Measurements from ENCODE around the gene WFDC11. TPM values are rescaled to one million over a fixed set of nuclear protein-coding genes. Genes with fewer than 3 reads are reported as not detected.

WFDC11 gene
- total RNA-seq, 1 donor, result not detected

- peak; percentile 15 for DNase-seq (ENCODE audit: insufficient read length, low spot score, missing footprints)
Observed at GRCh38 chr20:45636513-45636912, 33.5 kb downstream of the WFDC11 start.

GRCh38 chr20:45631184-45631583 is 38.9 kb downstream of the WFDC11 start, which contains the start of gene WFDC9:
TSS of gene WFDC9 (minus strand) at chr20:45631284. CDS start at chr20:45610181, 21,103 bp downstream.
- Histone ChIP-seq H3K79me2 (ENCODE audit: insufficient read depth, low read length) (no peaks in the 10 kb centered on the region), H4K20me1 (ENCODE audit: insufficient read depth, low read length) (no peaks in the 10 kb centered on the region), H3K27ac (ENCODE audit: low read depth, low read length) (no peak within 1 kb of the TSS), H3K4me3 (ENCODE audit: insufficient read depth, low read length) (no peak within 1 kb of the TSS), H3K9me3 (ENCODE audit: low read depth, low read length) (no peaks in the 10 kb centered on the region), H2AFZ (ENCODE audit: low read length) (no peak within 1 kb of the TSS), H3K27me3 (ENCODE audit: insufficient read depth, low read length) (peaks cover 3% of the 10 kb centered on the region), H3K36me3 (ENCODE audit: insufficient read depth, low read length) (no peaks in the 10 kb centered on the region), H3K4me1 (ENCODE audit: insufficient read depth, low read length) (no peaks in the 10 kb centered on the region), H3K4me2 (ENCODE audit: insufficient read depth, low read length) (no peak within 1 kb of the TSS)
- no peak for DNase-seq (ENCODE audit: insufficient read length, low spot score, missing footprints)
- TF ChIP-seq, protein P1, sequence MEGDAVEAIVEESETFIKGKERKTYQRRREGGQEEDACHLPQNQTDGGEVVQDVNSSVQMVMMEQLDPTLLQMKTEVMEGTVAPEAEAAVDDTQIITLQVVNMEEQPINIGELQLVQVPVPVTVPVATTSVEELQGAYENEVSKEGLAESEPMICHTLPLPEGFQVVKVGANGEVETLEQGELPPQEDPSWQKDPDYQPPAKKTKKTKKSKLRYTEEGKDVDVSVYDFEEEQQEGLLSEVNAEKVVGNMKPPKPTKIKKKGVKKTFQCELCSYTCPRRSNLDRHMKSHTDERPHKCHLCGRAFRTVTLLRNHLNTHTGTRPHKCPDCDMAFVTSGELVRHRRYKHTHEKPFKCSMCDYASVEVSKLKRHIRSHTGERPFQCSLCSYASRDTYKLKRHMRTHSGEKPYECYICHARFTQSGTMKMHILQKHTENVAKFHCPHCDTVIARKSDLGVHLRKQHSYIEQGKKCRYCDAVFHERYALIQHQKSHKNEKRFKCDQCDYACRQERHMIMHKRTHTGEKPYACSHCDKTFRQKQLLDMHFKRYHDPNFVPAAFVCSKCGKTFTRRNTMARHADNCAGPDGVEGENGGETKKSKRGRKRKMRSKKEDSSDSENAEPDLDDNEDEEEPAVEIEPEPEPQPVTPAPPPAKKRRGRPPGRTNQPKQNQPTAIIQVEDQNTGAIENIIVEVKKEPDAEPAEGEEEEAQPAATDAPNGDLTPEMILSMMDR (IDR thresholded peaks at IDR 0.05; ENCODE audit: extremely low read depth, low read depth, low read length), result no peak

More at GRCh38 chr20:45636513-45636912, 33.5 kb downstream of the WFDC11 start:
- TF ChIP-seq, protein P1 (IDR thresholded peaks at IDR 0.05; ENCODE audit: extremely low read depth, low read depth, low read length), result no peak
- Histone ChIP-seq H3K27ac (ENCODE audit: low read depth, low read length) (no peak overlapping the region), H3K4me1 (ENCODE audit: insufficient read depth, low read length) (no peaks in the 10 kb centered on the region), H3K4me2 (ENCODE audit: insufficient read depth, low read length) (no peak overlapping the region), H3K36me3 (ENCODE audit: insufficient read depth, low read length) (no peaks in the 10 kb centered on the region), H3K79me2 (ENCODE audit: insufficient read depth, low read length) (no peaks in the 10 kb centered on the region), H3K27me3 (ENCODE audit: insufficient read depth, low read length) (no peaks in the 10 kb centered on the region), H3K9me3 (ENCODE audit: low read depth, low read length) (no peaks in the 10 kb centered on the region), H3K4me3 (ENCODE audit: insufficient read depth, low read length) (no peak overlapping the region), H4K20me1 (ENCODE audit: insufficient read depth, low read length) (no peaks in the 10 kb centered on the region), H2AFZ (ENCODE audit: low read length) (no peak overlapping the region)

GRCh38 chr20:45630371-45630770 is 39.7 kb downstream of the WFDC11 start:
- Histone ChIP-seq H3K36me3 (ENCODE audit: insufficient read depth, low read length) (no peaks in the 10 kb centered on the region), H3K79me2 (ENCODE audit: insufficient read depth, low read length) (no peaks in the 10 kb centered on the region), H3K4me2 (ENCODE audit: insufficient read depth, low read length) (no peak overlapping the region), H3K9me3 (ENCODE audit: low read depth, low read length) (no peaks in the 10 kb centered on the region), H3K27ac (ENCODE audit: low read depth, low read length) (no peak overlapping the region), H3K27me3 (ENCODE audit: insufficient read depth, low read length) (peaks cover 3% of the 10 kb centered on the region), H4K20me1 (ENCODE audit: insufficient read depth, low read length) (no peaks in the 10 kb centered on the region), H3K4me3 (ENCODE audit: insufficient read depth, low read length) (no peak overlapping the region), H2AFZ (ENCODE audit: low read length) (no peak overlapping the region), H3K4me1 (ENCODE audit: insufficient read depth, low read length) (no peaks in the 10 kb centered on the region)
- DNase-seq (ENCODE audit: insufficient read length, low spot score, missing footprints), result no peak
- TF ChIP-seq, protein P1 (IDR thresholded peaks at IDR 0.05; ENCODE audit: extremely low read depth, low read depth, low read length), result no peak

- peak within 1 kb of the TSS; percentile 7 for H3K4me2 ChIP-seq (ENCODE audit: insufficient read depth, low read length)
- no peaks in the 10 kb centered on the region for H3K9me3 ChIP-seq (ENCODE audit: low read depth, low read length)
- TF ChIP-seq, protein P1 (IDR thresholded peaks at IDR 0.05; ENCODE audit: extremely low read depth, low read depth, low read length), result peak; percentile 79
- H4K20me1 ChIP-seq (ENCODE audit: insufficient read depth, low read length), result no peaks in the 10 kb centered on the region
- H3K4me1 ChIP-seq (ENCODE audit: insufficient read depth, low read length), result no peaks in the 10 kb centered on the region
- DNase-seq (ENCODE audit: insufficient read length, low spot score, missing footprints), result peak; percentile 84
- no peak within 1 kb of the TSS for H3K27ac ChIP-seq (ENCODE audit: low read depth, low read length)
- H3K27me3 ChIP-seq (ENCODE audit: insufficient read depth, low read length), result peaks cover 3% of the 10 kb centered on the region
- no peaks in the 10 kb centered on the region for H3K36me3 ChIP-seq (ENCODE audit: insufficient read depth, low read length)
- peak within 1 kb of the TSS; percentile 38 for H2AFZ ChIP-seq (ENCODE audit: low read length)
- H3K4me3 ChIP-seq (ENCODE audit: insufficient read depth, low read length), result no peak within 1 kb of the TSS
- no peaks in the 10 kb centered on the region for H3K79me2 ChIP-seq (ENCODE audit: insufficient read depth, low read length)
Observed at GRCh38 chr20:45629496-45630100, 40.4 kb downstream of the WFDC11 start, which contains the start of gene WFDC10A. TSS of gene WFDC10A (plus strand) at chr20:45629739. CDS start at chr20:45629814, 75 bp downstream.
